Stimulated activated CD4-positive, alpha-beta T cell treated with anti-CD3 and anti-CD28 coated beads, Interleukin-1b, Interleukin-23, amount 100 ng/mL, for 4 hours (primary cell): Measurements from ENCODE around the gene INPP4A.

Experiments used
- DNase-seq, 2 donors: peaks; one replicate each; pipeline ENCODE4 v3.0.0-alpha.2; 2020; ENCODE audit warnings: low read depth in 2 of 2

The INPP4A gene

GRCh38 chr2:98476192-98476868 is 31.7 kb downstream of the INPP4A start:
- no peak for DNase-seq

GRCh38 chr2:98477036-98477435 is 32.4 kb downstream of the INPP4A start:
- no peak for DNase-seq

- DNase-seq = no peak
These were observed 32.8 kb downstream of the INPP4A start for GRCh38 chr2:98477506-98477905.

- no peak for DNase-seq
These were observed 33.5 kb downstream of the INPP4A start for GRCh38 chr2:98478088-98478551.

- DNase-seq = no peak
These were observed 34.2 kb downstream of the INPP4A start for GRCh38 chr2:98478907-98479306.

GRCh38 chr2:98479371-98479770 is 34.7 kb downstream of the INPP4A start:
- DNase-seq = no peak

- no peak for DNase-seq
These were observed 35.4 kb downstream of the INPP4A start for GRCh38 chr2:98479959-98480524.

GRCh38 chr2:98480598-98480997 is 35.9 kb downstream of the INPP4A start:
- no peak for DNase-seq

- DNase-seq = no peak
These were observed 37.7 kb downstream of the INPP4A start for GRCh38 chr2:98482362-98482761.

GRCh38 chr2:98483257-98483861 is 38.7 kb downstream of the INPP4A start:
- DNase-seq = no peak

- no peak for DNase-seq
These were observed 39.5 kb downstream of the INPP4A start for GRCh38 chr2:98484121-98484557.

- no peak for DNase-seq
These were observed 40.2 kb downstream of the INPP4A start for GRCh38 chr2:98484652-98485452.

- DNase-seq = no peak
These were observed 40.7 kb downstream of the INPP4A start for GRCh38 chr2:98485453-98485755.

- no peak for DNase-seq
These were observed 41.8 kb downstream of the INPP4A start for GRCh38 chr2:98486374-98486981.

- DNase-seq = no peak
These were observed 42.6 kb downstream of the INPP4A start for GRCh38 chr2:98487101-98487805.

- DNase-seq = no peak
These were observed 43.1 kb downstream of the INPP4A start for GRCh38 chr2:98487806-98488189.

GRCh38 chr2:98488252-98488651 is 43.6 kb downstream of the INPP4A start:
- DNase-seq = no peak

- no peak for DNase-seq
These were observed 44.8 kb downstream of the INPP4A start for GRCh38 chr2:98489486-98489885.

- no peak for DNase-seq
These were observed 45.6 kb downstream of the INPP4A start for GRCh38 chr2:98489971-98490962.

GRCh38 chr2:98492441-98492840 is 47.8 kb downstream of the INPP4A start:
- DNase-seq = no peak
